Fibroblast of gingiva (primary cell): Measurements from ENCODE around the gene PLXNA2.

Source experiments
- DNase-seq: peaks from one replicate; pipeline ENCODE4 v3.0.0-alpha.2; 2011; ENCODE audit warnings: low read depth

PLXNA2 gene

DNA sequence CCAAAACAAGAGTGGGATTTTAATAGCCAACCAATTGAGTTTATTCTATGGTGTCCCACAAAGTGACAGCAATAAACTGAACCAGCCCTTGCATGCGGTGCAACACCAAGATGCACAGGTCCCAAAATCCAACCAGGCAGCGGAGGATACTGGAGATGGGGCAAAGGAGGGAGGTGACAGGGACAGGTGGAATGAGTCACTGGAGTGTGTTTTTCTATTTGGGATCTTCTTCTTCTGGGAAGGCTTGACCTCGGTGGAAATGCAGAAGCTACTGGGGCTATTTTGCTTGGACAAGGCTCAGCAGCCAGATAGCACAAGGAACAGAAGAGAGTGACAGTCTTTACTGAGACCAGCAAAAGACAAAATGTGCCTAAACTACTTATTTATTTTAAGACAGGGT is 97.5 kb downstream of the PLXNA2 start:
- no peak for DNase-seq

DNA sequence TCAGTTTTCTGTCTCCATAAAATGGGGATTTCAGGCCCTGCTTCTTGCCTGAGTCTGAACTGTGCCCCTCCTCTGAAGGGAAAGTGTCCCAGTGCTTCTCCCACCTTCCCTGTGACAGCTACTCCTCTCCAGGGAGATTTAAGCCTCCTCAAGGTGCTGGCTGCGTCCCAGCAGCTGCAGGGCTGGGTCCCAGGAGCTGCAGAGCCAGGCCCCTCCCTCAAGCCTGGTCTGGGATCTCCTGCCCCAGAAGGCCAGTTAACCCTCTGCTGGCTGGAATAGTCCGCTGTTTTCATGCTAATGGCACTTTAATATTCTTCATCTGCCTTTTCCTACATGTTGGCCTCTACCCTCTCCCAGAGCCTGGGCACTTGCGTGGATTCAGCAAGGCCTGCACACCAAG is 99.0 kb downstream of the PLXNA2 start:
- no peak for DNase-seq

DNA sequence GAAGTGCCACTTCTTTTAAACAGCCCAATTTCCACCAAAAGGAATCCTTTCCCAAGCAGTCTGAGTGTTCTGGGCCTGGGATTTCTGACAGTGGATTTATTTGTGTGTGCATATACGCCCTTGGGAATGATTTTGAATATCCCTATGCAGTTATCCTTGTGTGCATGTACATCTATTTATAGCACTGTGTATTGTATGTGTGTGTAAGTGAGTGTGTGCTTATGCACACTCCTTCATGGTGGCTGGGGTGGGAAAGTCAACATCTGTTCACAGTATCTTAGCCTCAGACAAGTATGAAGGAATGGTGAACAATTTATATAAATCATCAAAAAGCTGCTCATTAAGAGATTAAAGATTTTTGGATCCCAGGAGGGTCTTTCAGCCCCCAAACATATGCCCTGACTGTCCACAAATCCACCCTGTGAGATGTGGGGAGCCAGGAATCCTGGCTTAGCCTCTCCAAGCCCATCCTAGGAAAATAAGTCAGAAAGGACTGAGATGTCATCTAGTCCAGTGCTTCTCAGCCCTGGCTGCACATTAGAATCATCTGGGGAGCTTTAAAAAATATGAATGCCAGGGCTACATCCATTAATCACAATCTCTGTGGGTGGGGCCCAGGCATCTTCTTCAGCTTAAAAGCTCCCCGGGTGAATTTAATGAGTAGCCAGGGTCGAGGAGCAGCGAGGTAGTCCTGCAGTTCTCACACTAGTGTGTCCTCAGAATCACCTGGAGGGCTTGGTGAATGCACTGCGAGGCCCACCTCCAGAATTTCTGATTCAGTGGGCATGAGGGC is 101.4 kb downstream of the PLXNA2 start:
- DNase-seq: no peak

DNA sequence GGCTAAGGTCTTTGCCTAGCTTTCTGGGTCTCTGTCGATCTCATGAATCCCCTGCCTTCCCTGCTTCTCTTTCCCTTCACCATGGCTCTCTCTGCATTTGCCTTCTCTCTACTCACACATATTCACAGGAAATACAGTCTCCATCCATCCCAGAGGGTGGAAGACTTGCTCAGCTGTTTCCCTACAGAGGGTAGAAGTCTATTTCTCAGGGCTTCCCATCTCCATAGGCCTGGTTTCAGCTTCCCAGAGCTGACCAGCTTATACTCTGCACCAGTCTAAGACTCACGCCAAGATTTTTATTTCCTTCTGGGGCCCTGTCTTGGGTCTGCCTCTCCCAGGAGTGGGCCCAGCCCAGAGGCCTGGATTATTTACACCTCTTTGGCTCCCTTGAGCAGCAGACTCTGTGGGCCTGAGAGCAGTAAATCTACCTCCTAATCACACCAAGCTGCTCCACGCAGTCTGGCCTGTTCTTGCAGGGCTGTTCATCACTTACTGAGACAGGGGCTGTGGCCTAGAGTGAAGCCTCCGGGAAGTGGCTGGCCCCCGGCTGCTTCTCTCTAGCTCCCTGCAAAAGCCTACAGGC is 102.5 kb downstream of the PLXNA2 start:
- no peak for DNase-seq

DNA sequence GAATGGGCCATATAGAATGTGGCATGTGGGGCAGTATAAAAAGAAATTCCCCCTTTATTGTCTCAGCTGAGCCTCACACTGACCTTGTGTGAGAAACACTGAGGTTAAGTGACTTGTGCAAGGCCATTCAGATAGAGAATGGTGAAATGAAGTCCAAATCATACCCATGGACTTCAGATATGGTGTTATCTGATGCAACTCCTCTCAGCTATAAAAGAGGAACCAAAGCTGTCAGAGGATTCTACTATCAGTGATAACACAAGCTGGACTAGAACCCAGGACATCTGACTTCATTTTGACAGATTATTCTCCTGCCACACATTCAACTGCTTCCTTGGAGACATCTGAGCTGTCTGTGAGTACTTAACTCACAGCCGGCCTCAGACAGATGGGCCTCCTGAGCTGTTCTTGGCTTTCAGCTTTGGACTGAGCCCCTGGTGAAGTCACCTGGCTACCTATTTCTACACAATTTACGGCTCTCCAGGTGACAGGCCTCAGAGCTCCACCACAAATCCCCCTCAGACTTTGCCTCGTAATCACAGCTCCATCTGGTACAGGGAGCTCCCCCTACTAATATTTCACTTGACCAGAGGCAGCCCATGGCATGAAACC is 104.6 kb downstream of the PLXNA2 start:
- DNase-seq: no peak

DNA sequence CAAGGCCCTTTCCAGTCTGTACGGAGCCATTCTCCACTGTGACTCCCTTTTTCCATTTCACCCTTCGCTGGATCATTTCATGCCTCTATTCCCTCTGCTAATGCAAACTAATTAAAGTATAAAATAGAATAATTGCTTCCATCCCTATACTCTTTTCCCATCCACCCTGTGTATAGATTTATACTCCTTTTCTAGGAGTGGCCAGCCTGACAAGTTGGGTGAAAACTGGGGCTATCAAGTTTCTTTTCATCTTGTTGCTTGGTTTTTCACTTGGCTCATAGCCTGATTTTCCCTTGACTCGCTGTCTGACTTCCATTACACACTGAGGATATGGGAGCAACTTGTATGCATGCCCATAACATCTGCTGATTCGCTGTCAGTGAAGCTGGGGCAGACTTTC is 107.0 kb downstream of the PLXNA2 start:
- peak; percentile 44 for DNase-seq

DNA sequence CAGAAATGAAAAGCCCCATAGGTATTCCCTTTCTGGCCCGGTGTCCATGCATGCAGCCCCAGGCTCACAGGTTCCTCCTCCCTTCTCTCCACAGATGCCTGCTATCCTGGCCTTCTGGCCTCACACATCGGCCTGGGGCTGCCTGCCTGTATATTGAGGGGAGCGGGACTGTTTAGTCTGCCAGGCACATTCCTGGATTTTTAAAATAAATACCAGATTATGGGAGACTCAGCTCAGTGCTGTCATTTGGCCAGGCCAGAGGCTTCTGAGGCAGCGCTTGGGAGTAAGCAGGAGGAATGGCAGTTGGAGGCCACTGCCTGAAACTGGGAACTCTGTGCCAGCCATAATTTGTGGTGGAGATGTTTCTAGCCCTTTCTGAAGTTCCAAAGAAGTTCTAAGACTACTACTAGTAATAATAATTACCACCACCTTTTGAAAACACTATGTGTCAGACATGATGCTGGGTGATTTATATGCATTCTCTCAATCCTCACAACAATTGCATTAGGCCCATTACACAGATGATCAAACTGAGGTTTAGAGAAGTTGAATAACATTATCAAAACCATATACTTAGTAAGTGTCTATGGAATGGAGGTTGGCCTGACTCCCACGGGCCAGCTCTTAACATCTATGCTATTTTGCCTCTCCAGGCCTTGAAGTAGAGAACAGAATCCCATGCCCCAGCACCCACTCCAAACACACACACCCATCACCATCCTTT is 107.6 kb downstream of the PLXNA2 start:
- no peak for DNase-seq

DNA sequence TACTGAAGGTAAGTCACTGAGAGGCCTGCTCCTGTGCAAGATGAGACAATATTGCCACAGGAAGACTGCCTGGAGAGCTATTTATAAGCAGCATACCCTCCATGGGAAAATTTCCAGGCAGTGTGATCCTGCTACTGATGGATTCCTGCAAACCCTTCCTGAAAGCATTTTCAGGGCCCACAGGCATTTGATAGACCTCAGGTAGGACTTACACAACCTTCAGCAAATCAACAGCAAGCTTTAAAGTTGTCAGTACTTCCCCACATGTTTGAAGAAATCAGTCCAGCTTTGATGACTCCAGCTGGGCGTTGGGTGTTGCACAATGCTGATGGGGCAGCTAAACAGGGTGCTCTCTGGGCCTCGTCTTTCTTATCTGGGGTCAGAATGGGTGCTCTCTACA is 108.8 kb downstream of the PLXNA2 start:
- peak; percentile 32 for DNase-seq

DNA sequence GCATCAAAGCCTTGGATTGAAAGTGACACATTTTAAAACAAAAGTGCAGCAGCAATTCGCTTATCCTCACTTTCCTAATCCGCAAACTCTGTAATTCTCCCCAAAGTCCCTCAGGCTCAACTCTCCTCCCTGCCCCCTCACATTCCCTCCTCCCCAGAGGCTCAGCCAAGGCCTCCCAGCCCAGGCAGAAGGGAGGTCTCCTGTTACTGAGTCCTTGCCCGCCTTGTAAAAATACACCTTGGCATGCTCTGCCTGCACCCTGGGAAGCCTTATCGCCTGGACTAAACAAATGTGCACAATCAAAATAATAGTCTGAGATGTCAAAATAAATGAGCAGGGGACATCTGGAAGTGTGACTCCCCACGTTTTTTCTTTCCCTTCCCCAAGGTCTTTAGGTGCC is 109.7 kb downstream of the PLXNA2 start:
- DNase-seq: no peak

DNA sequence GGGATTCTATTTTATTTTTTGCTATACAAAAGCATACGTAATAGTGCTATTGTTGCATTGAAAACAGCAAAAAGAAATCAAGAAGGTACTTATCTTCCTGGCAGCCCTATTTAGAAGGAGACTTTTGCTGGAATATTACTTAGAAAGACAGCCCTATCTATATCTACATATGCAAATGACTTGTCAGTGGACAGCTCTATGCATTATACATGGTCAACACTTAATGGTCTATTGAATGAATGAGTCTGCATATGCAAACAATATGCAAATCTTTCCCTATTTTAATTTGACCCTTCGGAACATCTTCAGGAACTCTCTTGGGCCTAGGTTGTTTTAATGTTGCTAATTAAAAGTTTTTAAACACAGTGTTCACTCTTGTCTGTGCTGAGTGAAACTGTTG is 110.8 kb downstream of the PLXNA2 start:
- no peak for DNase-seq

DNA sequence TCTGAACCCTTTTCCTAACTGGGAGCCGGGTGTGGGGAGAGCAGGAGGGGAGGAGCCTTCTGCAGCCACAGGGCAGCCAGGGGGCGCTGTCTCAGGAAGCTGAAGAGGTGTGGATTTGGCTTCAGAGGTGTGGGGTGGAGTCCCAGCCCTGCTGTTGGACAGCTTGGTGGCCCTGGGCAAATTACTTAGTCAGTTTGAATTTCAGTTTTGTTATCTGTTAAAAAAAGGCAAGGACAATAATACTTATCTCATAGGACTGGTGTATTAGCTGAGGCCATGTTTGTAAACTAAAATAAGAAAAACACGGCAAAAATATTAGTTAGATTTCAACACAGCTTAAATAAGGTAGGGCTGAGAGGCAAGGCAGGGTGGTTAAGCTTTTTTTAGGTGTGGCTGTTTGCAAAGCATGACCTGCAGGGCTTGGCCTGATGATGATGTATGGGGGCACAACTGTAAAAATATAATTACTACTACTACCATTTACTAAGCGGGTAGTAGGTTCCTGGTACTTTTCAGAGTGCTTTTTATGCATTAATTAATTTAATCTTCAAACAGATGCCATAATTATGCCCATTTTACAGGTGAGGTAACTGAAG is 111.8 kb downstream of the PLXNA2 start:
- peak; percentile 60 for DNase-seq

DNA sequence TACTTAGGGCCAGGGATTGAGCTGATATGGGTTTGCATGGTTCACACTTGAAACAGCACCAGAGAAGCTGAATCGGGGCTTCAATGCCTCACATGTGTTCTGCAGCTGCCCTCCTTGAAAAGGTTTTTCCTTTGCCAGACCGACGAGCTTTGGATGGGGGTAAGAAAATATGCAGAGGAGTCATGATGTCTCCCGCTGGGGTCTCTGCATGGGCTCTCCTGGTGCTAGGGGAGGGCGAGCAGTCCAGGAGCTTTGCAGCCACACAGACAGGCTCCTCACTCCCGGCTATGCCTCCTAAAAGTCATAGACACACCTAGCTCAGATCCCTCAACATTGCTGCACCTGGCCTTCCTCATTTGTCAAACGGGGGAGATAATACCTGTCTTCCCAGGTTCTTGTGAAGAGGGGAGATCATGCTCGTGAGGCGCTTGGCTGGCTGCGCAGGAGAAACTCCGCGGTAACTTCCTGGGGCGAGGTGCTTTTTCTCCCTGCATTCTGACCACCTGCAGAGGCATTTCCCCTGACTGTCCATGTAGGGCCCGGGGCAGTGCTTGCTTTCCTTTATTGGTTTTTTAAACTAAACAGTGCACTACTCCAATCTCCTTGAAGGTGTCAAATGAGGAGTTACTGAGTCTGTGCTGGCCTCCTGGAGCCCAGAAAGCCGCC is 112.4 kb downstream of the PLXNA2 start:
- DNase-seq: no peak

DNA sequence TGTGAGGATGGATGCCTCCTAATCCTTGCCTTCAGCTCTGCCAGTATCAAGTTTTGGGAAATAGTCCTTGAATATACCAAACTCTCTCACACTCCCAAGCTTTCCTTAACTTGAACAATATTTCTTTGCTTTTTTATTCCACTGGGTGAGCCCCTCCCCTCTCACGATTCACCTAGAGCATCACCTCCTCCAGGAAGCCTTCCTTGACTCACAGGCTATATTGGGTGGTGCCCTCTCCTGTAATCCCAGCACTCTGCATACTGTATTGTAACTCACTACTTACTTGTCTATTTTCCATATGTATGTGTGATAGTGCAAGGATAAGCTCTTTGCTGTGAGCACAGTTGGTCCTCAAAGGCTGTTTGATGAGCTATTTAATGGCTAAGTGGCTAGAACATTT is 114.7 kb downstream of the PLXNA2 start:
- DNase-seq: no peak

DNA sequence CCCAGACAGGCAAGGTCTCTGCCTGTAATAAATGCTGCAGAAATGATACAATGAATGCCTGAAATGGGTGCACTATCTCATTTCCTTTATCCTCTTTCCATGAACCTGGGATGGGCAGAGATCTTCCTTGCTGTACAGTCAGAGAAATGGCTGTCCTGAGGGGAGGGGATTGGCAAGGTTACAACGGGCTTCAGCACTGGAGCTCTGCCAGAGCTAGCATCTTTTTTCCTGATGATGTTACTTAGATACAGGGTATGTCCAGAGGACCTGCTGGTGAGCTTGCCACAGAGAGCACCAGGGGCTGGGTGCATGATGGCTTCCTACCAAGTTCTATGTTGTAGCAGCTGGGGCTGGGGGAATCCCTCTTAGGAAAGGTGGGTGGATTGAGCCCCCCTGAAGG is 115.1 kb downstream of the PLXNA2 start:
- DNase-seq: no peak

DNA sequence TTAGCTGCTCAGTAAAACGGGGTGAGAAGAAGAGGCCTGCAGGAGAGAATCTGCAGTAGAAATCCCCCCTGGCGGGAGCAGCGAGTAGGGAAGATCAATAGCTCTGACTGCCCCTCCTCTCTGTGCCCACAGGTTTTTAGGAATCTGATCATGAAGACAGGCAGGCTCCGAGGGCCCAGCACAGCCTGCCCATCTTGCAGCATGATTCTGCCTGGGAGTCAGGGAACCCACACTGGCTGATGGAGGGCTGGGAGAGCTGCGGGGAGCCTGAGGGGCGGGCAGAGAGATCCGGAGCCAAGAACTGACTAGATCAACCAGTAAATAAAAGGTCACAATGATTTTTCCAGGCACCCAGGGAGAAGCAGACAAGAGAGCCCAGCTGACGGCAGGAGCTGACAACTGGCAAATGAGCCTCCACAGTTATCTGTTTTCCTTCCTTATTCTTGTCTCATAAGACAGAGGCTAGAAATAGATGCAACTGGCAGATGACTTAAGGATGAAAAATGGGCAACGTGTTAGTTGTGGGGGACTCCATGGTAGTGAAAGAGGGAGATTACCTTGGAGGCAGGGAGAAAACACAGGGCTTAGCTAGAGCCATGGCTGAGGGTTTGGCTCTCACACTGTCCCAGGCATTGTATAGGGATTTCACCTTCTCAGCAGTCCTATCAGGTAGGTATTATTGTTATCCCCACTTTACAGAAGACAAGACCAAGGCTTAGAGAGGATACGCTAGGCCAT is 116.2 kb downstream of the PLXNA2 start:
- DNase-seq: no peak

DNA sequence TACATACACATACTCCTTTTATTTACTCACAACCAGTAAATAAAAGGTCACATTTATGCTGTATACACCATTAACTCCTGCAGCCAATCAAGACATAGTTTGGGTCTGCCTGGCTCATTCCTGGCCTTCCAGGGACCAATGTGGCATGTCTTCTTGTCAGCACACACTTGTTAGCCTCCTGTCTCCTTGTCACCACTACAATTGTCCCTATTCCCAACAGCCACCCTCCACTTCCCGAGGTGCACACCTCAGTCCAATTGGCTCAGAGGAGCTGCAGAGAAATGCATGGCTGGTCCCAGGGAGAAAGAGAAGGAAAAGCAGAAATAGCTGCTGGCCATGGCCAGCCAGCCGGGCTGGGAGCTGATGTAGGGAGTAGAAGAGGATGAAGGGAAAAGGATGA is 116.9 kb downstream of the PLXNA2 start:
- no peak for DNase-seq

DNA sequence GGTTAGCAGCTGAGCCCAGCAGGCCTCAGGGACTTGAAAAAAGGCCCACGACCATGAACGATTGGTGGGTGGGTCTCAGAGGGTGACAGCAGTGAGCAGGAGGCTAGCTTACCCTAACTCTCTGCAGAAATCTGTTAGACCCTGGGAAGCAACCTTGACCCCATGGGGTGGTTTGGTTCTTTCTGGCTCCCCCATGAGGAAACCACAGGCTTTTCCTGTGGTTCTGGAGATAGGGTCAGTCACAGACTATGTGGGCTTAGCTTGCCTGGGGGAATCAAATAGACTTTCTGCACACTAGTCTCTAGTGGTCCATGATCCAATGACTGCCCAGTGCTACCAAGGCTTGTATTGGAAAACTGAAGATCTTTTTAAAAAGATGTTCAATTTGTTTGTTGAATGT is 118.1 kb downstream of the PLXNA2 start:
- DNase-seq: no peak

DNA sequence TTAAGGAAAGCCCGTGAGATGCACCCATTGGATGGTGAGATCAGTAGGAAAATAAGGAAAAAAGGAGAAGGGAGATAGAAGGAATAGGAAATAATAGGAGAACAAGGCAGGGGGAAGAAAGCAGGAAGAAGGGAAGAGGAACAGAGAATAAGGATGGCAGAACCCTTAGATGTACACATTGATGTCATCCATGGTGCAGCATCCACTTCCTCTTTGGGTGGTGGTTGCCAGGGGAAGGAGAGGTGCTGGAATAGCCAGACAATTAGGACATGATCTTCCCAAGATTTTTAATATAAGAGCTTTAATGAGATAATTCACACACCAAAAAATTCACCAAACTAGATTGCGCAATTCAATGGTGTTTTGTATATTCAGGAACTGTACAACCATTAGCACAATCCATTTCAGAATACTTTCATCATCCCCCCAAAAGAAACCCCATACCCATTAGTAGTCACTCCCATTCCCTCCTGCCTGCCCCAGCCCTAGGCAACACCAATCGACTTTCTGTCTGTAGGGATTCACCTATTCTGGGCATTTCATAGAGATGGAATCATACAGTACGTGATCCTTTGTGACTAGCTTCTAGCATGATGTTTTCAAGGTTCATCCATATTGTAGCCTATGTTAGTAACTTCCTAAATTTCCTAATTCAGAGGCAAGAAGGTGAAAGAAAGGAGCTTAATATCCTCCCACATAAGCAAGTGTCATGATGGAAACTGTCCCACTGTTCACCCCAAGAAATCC is 121.4 kb downstream of the PLXNA2 start:
- no peak for DNase-seq

DNA sequence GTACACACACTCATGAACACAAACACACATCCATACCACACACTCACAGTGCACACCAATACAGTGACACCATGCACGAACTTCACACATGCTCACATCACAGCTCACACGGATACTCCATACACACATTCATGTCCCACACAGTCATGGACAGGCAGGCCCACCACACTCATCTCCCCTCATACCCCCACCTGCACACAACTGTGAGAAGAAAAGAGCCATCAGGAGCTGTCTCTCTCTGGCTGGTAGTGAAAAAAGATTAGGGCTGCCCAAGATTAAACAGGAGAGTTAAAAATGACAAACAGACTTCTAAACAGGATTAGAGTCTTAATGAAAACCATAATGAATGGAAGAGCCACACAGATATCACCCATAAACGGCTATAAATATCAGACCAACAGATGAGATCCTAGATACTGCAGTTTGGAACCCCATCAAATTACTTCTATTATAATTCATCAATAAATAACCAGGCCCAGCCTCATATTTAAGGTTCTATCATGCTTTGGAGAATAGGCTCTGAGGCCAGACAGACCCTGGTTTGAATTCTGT is 122.3 kb downstream of the PLXNA2 start:
- DNase-seq: no peak

DNA sequence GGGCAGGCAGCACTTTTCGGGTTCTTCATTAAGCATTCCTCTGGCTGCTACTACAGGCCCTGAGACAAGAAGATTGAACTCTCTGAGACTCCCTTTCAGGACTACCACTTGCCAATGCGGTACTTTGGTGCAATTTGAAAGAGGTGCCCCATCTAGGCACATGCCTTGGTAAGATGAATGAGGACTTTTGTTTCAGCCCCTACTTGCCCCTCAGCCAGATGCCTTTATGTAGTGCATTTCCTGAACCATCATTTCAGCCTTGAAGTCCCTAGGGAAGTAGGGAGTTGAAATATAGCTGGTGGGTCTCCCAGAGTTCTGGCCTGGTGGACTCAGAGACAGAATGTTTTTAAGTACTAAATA is 123.8 kb downstream of the PLXNA2 start:
- no peak for DNase-seq
